Subcutaneous abdominal adipose tissue (tissue), 5 donors: ENCODE data around the gene C3orf22.

Experiments
- H3K27ac ChIP-seq: one replicate; pipeline ENCODE4 v1.7.0; 2013; ENCODE audit warnings: low read depth, mild to moderate bottlenecking, inconsistent platforms, low read length, moderate library complexity
- H3K27me3 ChIP-seq, 5 donors: one replicate each; pipeline ENCODE4 v1.7.0; 2013; ENCODE audit warnings: low read length in 5 of 5, inconsistent platforms in 1 of 5; ENCODE audit not compliant: control insufficient read depth in 5 of 5, insufficient read depth in 4 of 5
- H3K36me3 ChIP-seq, 5 donors: one replicate each; pipeline ENCODE4 v1.7.0; 2013; ENCODE audit warnings: low read length in 5 of 5; ENCODE audit not compliant: control insufficient read depth in 5 of 5, insufficient read depth in 5 of 5
- H3K4me1 ChIP-seq, 5 donors: one replicate each; pipeline ENCODE4 v1.7.0; 2013; ENCODE audit warnings: low read length in 5 of 5, mild to moderate bottlenecking in 3 of 5, moderate library complexity in 1 of 5; ENCODE audit not compliant: control insufficient read depth in 5 of 5, insufficient read depth in 5 of 5
- H3K4me3 ChIP-seq, 5 donors: one replicate each; pipeline ENCODE4 v1.7.0; 2013; ENCODE audit warnings: low read length in 5 of 5, low read depth in 1 of 5
- H3K9ac ChIP-seq, 5 donors: one replicate each; pipeline ENCODE4 v1.7.0; 2013; ENCODE audit warnings: low read length in 5 of 5, mild to moderate bottlenecking in 4 of 5, moderate library complexity in 3 of 5
- H3K9me3 ChIP-seq, 5 donors: one replicate each; pipeline ENCODE4 v1.7.0; 2013; ENCODE audit warnings: low read length in 5 of 5; ENCODE audit not compliant: control insufficient read depth in 5 of 5
- donor health status: healthy.
- donor health status: healthy.
- donor health status: healthy.
- donor health status: healthy.
- donor health status: healthy.

C3orf22 gene

DNA sequence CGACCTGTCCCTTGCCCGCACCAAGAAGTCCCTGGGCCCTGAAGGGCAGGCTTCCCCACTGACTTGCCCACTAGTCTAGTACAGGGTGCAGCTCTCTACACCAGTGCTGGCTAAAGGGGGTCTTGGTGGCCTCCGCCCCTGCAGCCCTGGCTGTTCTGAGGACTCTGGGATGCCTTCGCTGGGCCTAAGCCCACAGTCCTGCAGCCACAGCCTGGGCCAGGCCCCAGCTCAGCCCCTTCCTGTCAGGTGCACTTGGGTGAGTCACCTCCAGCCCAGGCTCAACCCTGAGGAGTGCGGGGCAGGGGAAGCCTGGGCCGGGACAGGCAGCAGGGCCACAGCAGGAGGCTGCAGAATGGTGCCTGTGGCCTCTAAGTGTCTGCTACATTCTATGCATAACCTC is 971 bp downstream of the C3orf22 start:
- Histone ChIP-seq H3K9ac (no peak overlapping the region), H3K4me1 (no peaks in the 10 kb centered on the region), H3K36me3 (no peaks in the 10 kb centered on the region), H3K9me3 (peaks cover 0 to 5% (median 4%) of the 10 kb centered on the region in 5 donors), H3K27me3 (peaks cover 0 to 3% (median 0%) of the 10 kb centered on the region in 5 donors), H3K4me3 (no peak overlapping the region), H3K27ac (no peak overlapping the region)

DNA sequence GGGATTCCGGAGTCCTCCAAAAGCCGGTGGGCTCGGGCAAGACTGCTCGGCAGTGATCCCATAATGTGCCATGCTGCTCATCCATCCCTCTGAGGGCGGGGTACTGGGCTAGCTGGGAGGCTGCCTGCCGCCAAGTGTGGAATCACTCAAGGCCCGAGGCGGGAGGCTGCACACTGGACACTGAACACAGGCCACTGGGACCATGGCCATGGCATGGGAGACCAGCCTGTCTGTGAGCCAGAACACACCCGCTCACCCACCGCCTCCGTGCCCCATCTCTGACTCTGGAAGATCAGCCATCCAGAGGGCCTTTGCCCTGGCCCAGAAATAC is 1.4 kb downstream of the C3orf22 start:
- H3K36me3 ChIP-seq, result no peaks in the 10 kb centered on the region
- H3K4me1 ChIP-seq, result no peaks in the 10 kb centered on the region
- H3K9me3 ChIP-seq, result peaks cover 0 to under 1% (median 0%) of the 10 kb centered on the region in 5 donors
- H3K27ac ChIP-seq, result no peak overlapping the region
- H3K4me3 ChIP-seq, result no peak overlapping the region
- no peak overlapping the region for H3K9ac ChIP-seq
- H3K27me3 ChIP-seq, result peaks cover 0 to 3% (median 0%) of the 10 kb centered on the region in 5 donors

DNA sequence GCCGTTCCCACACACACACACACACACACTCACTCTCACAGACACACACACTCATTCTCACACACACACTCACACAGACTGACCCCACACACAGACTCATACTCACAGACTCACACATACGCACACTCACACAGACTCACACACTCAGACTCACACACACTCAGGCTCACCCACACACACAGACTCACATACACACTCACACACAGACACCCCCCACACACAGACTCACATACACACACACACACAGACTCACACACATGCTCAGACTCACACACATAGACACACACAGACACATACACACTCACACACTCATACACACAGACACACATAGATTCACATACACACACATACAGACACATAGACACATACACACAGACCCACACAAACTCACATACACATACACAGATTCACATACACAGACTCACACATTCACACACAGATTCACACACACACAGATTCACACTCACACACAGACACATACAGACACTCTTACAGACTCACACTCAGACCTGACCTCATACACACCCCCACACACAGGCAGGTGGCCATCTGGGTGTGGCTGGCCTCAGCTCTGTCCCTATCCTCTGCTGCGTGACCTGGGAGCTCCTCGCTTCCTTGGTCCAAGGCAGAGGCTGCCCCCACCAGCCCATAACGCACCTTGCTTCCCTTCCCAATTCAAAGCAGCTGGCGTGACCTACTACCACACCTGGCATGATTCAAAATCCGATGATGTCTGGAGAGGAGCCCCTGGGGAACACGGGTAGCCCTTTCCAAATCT is 1.9 kb downstream of the C3orf22 start:
- no peaks in the 10 kb centered on the region for H3K4me1 ChIP-seq
- no peaks in the 10 kb centered on the region for H3K36me3 ChIP-seq
- H3K9me3 ChIP-seq, result no peaks in the 10 kb centered on the region
- H3K27ac ChIP-seq, result no peak overlapping the region
- H3K4me3 ChIP-seq, result no peak overlapping the region
- no peak overlapping the region for H3K9ac ChIP-seq
- H3K27me3 ChIP-seq, result peaks cover 0 to 3% (median 0%) of the 10 kb centered on the region in 5 donors

DNA sequence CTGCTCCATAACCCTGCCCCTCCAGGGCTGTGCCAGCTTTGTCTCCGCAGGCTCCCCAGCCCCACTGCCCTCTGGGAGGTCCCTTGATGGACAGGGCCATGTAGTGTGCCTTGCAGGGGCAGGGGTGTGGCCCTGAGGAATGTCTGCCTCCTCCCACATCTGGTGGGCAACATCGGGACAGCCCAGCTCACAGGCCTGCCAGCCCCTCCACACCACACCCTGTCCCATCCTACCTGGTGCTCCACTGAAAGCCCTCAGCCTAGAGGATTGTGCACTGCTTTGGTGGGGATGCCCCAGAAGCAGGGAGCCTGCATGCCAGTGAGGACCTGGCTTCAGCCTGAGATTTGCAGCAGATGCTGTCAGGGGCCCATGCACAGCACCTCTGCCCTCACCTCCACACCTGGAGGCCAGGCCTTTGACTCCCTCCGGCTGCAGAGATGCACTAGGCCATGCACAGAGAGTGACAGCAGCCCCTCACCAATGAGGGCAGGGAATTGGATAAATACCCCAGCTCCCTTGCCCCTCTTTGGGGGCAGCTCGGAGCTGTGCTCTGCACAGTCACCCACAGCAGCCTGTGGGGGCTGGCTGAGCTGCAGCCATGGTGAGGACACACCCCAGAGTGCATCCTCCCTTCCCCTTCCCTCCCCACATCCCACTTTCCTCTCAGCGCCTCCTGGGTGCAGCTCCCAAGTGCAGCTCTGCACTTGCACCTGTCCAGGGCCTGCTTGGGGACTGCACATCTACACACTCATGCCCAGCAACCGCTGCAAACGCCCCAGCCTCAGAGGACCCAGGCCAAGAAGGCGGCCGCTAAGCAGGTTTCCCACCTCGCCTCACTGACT is 2.7 kb downstream of the C3orf22 start:
- Histone ChIP-seq H3K27me3 (peaks cover 0 to 3% (median 0%) of the 10 kb centered on the region in 5 donors), H3K9me3 (no peaks in the 10 kb centered on the region), H3K27ac (no peak overlapping the region), H3K9ac (no peak overlapping the region), H3K4me1 (peaks cover 0 to 2% (median 0%) of the 10 kb centered on the region in 5 donors), H3K36me3 (no peaks in the 10 kb centered on the region), H3K4me3 (no peak overlapping the region)

DNA sequence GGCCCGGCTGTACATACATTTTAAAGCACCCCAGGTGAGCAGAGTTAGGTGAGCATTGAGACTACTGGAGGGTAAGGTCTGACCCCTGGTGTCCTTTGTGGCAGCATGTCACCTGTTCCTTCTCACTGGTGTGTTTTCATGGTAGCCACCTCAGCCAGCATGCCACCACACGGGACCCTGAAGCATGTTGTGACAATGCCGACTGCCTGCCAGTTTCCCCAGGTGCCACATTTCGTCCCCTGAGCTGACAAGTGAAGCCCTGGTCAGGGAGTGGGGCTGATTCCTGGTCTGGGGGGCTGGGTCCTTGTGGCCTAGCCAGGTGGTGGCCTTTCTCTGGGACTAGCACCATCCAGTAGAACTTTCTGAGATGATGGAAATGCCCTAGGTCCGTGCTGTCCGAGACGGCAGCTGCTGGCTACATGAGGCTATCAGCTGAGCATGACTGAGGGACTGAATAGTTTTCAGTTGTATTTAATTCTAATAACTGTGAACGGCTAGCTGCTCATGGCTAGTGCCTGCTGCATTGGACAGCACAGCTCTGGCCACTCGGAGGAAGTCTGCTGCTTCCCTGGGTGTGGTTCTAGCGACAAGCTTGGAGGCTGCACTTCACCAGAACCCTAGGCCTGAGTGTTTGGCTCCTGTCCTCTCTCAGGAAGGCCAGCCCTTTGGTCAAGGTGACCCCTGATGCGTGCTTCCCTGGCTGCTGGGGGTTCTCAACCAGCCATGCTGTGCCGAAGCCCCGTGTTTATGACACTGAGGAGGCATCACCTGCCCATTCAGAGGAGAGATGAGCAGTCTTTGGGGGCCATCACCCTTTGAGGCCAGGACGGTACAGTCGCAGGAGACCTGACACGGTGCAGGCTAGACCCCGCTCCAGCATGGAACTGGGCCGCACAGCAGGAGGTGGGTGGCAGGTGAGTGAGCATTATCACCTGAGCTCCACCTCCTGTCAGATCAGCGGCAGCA is 3.9 kb downstream of the C3orf22 start:
- Histone ChIP-seq H3K4me3 (no peak overlapping the region), H3K9me3 (no peaks in the 10 kb centered on the region), H3K36me3 (no peaks in the 10 kb centered on the region), H3K4me1 (peaks cover 0 to 2% (median 0%) of the 10 kb centered on the region in 5 donors), H3K27me3 (peaks cover 0 to 3% (median 2%) of the 10 kb centered on the region in 5 donors), H3K9ac (no peak overlapping the region), H3K27ac (no peak overlapping the region)

DNA sequence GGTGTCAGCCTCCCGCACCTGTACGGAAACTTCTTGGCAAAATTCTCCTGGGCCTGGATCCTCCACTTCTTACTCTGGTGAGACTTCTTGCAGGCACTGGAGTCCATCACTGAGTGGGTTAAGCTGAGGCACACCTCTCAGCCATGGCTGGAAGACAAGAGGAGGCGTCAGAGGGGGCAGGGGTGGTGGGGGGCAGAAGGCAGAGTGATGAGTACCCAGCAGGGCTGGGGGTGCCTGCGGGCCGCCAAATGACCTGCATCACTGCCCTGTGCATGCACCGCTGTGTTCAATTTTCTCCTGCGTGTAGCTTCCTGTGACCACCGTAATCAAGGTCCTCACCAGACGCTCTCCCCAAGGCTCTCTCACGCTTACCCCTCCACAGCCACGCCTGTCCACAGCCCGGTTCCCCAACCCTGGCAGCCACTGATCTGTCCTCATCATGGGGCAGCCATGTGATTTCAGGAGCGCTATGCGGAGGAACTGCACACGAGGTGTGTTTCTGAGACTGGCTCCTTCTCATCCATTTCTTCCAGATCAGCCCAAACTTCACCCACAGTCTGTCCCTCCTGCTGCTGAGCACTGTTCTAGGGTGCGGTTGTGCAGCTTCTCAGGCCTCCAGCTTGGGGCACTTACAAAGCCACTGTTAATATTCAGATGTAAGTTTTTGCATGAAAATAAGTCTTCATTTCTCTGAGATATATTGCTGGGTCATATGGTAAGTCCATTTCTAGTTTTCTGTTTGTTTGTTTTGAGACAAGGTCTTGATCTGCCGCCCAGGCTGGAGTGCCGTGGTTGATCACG is 5.2 kb downstream of the C3orf22 start:
- no peak overlapping the region for H3K9ac ChIP-seq
- no peak overlapping the region for H3K27ac ChIP-seq
- H3K4me1 ChIP-seq, result peaks cover 0 to 2% (median 0%) of the 10 kb centered on the region in 5 donors
- no peaks in the 10 kb centered on the region for H3K9me3 ChIP-seq
- H3K4me3 ChIP-seq, result no peak overlapping the region
- peaks cover 0 to 10% (median 2%) of the 10 kb centered on the region in 5 donors for H3K27me3 ChIP-seq
- no peaks in the 10 kb centered on the region for H3K36me3 ChIP-seq

DNA sequence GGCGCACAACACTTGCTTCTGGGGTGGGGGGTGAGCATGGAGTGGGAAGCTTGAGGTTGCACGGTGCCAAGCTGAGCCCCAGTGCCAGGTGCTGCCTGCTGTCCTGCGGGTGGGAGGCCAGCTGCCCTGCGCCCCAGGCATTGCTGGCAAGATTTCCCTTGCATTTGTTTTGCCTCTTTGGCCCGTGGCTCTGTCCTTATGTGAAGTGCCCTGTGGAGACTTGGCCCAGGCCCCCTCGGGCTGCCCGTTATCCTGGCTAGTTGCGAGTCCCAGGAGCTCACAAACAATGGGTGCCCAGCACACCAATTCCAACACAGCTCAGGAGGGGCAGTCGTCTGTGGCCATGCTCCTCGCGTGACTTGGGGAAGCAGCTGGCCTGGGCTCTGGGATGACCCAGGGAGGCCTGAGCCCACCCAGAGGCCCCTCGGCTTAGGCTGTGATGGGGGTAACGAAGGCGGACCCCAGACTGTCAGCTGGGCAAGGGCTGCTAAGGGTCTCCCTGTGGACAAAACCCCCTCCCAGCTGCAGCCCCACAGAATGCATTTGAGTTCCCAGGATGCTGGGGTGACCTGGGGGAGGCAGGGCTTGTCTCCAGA is 5.9 kb downstream of the C3orf22 start:
- Histone ChIP-seq H3K4me1 (peaks cover 0 to 2% (median 0%) of the 10 kb centered on the region in 5 donors), H3K36me3 (no peaks in the 10 kb centered on the region), H3K27ac (no peak overlapping the region), H3K9me3 (no peaks in the 10 kb centered on the region), H3K27me3 (peaks cover 0 to 10% (median 2%) of the 10 kb centered on the region in 5 donors), H3K9ac (no peak overlapping the region), H3K4me3 (no peak overlapping the region)

DNA sequence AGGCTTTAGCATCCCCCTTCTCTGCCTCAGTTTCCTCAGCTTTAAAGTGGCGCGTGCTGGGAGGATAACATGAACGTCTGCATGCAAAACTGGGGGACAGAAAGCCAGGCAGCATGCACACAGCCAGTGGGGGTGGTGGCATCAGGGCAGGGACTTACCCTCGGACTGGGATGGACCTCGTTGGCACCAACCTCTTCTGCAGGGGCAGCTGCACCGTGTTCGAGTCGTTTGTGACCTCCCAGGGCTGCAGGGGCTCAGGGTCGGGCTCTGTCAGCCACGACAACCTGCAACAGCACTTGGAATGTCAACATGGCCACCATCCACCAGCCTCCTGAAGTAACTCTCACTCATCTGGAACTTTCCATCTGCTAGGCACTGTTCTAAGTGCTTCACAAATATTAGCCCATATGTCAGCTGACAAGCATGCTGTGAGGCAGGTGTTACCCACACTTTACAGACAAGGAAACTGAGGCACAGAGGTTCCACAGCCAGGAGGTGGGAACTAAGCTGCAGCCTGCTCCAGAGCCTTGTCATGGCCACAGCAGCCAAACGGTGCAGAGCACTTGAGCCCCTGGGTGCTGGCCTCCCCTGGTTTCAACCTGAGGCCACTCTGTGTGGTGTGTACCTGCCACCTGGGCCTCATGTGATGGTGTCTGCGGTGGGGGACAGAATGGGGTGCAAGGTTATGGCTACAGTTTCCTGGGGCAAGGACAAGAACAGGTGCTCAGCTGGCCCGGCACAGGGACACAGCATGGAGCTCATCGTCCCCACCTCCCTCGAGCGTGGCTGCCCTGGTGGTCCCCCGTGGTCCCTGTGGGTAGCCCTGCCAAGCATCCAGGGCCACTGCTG is 6.7 kb downstream of the C3orf22 start:
- peaks cover 0 to 2% (median 0%) of the 10 kb centered on the region in 5 donors for H3K4me1 ChIP-seq
- H3K9me3 ChIP-seq, result no peaks in the 10 kb centered on the region
- no peaks in the 10 kb centered on the region for H3K36me3 ChIP-seq
- H3K27ac ChIP-seq, result no peak overlapping the region
- no peak overlapping the region for H3K4me3 ChIP-seq
- H3K27me3 ChIP-seq, result peaks cover 0 to 10% (median 2%) of the 10 kb centered on the region in 5 donors
- no peak overlapping the region for H3K9ac ChIP-seq
